ENCODE measurements around the gene GDI2.

Gene GDI2

DNA sequence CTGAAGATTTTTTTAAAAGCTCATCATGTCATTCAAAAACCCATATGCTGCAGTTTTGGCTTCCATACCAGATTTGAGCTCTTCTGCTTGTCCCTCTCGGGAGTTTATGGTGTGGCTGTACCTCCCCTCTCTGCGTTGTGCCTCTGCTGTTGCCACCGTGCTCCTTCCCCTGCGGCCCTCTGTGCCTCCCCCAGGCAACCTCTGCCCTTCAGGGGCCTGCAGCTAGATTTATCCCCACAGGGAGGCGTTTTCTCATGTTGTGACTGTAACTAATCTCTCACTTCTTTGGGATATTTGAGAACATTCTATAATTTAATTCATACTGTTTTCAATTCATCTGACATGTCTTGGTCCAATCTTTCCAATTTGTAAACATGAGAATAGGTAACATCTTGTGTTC, 75.9 kb downstream of the GDI2 start:
- DNase-seq: no peak

GRCh38 chr10:5736591-5736990, 76.6 kb downstream of the GDI2 start:
- DNase-seq: no peak

DNA sequence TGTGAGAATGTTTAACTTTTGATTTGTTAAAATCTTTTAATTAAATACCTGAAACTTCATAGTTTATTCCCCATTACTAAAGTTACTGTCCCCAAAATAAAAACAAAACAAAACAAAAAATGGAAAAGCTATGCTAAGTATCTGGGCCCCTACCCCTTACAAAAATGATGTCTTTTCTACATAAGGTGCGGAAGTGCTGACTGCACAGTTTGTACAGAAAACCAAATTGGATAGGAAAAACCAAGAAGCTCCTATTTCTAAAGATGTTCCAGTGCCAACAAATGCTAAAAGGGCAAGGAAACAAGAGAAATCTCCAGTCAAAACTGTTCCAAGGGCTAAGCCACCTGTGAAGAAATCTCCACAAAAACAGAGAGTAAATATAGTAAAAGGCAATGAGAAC, 78.1 kb downstream of the GDI2 start:
- DNase-seq: no peak

GRCh38 chr10:5732141-5732540, 81.1 kb downstream of the GDI2 start:
- no peak for DNase-seq

- DNase-seq: no peak
Measured at GRCh38 chr10:5731559-5731958, 81.7 kb downstream of the GDI2 start.

GRCh38 chr10:5730766-5731165, 82.5 kb downstream of the GDI2 start:
- DNase-seq: no peak

- no peak for DNase-seq
Measured at GRCh38 chr10:5723692-5724091, 89.5 kb downstream of the GDI2 start.

DNA sequence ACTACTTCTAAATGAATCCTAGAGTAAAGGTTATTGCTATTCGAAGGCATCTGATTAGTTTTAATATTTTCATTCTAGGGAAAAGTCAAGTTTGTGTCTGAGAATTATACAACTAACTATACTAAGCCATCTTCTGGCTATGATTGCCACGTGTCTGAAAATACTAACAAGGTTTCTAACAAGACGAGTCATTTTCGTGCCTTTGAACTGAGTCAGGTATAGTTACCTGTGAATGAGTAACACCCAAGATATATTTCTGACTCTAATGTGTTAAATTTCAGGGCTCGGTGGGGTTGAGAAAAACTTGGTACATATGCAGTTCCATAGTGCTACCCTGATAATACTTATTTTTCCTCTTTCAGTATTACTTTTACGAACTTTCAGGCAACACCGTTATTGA, 93.1 kb downstream of the GDI2 start:
- no peak for DNase-seq

DNA sequence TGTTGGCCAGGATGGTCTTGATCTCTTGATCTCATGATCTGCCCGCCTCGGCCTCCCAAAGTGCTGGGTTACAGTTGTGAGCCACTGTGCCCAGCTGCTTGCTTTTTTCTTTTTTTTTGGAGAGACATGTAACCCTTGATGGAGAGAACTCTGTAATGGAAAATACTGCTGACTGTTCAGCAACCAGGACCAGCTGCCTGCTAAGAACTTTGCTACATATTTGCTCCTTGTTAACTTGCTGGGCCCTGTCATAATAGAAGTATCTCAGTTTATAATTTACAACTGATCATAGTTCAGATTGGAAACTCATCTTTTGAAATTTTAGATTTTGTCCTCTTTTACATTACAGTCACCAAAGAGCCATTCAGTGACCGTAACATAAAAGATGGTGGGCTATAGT, 93.7 kb downstream of the GDI2 start:
- DNase-seq: no peak
